WTC11 (cell line): Measurements from ENCODE around the gene ABCB4. TPM values are rescaled to one million over a fixed set of nuclear protein-coding genes. Genes with fewer than 3 reads are reported as not detected.

Source experiments
- ATAC-seq: fragments of 200-7000 bp; cut with Tn5 transposase; 2 replicates; pipeline ENCODE4 v1.10.0; 2021; ENCODE audit warnings: mild to moderate bottlenecking, moderate library complexity
- CTCF ChIA-PET: fragments of 300-600 bp; sonication (Branson Sonifier 250); formaldehyde crosslinking; loops from one replicate; lab custom pipeline; 2021; ENCODE audit warnings: antibody characterized with exemption; lab: Charles Lee
- POLR2A ChIA-PET: fragments of 350-600 bp; sonication (Branson Sonifier 250); formaldehyde crosslinking; loops from one replicate; lab custom pipeline; 2021; ENCODE audit warnings: antibody characterized with exemption; lab: Charles Lee
- DNase-seq: peaks from one replicate; pipeline ENCODE4 v3.0.0; 2021; ENCODE audit warnings: low spot score
- H3K27ac Mint-ChIP-seq: 2 replicates; pipeline ENCODE4 v1.8.0; 2021; ENCODE audit warnings: mixed read lengths
- H3K27me3 Mint-ChIP-seq: 2 replicates; pipeline ENCODE4 v1.8.0; 2021; ENCODE audit warnings: low read depth, mild to moderate bottlenecking, moderate library complexity, mixed read lengths
- H3K36me3 Mint-ChIP-seq: 2 replicates; pipeline ENCODE4 v1.8.0; 2021; ENCODE audit warnings: mixed read lengths
- H3K4me1 Mint-ChIP-seq: 2 replicates; pipeline ENCODE4 v1.8.0; 2022; ENCODE audit warnings: mixed read lengths
- H3K4me3 Mint-ChIP-seq: 2 replicates; pipeline ENCODE4 v1.8.0; 2021; ENCODE audit warnings: mild to moderate bottlenecking, moderate library complexity, mixed read lengths
- H3K9me3 Mint-ChIP-seq: 2 replicates; pipeline ENCODE4 v1.8.0; 2021; ENCODE audit warnings: mixed read lengths
- CREM ChIP-seq: sonication (generic); formaldehyde crosslinking; IDR thresholded peaks from 2 replicates; pipeline ENCODE4 v1.8.1; 2022; ENCODE audit warnings: mild to moderate bottlenecking, missing genetic modification reagents, moderate library complexity
- ELF4 ChIP-seq: sonication (generic); formaldehyde crosslinking; IDR thresholded peaks from 2 replicates; pipeline ENCODE4 v1.8.1; 2022; ENCODE audit warnings: low read depth, mild to moderate bottlenecking, moderate library complexity, missing genetic modification reagents
- FOXJ3 ChIP-seq: sonication (generic); formaldehyde crosslinking; IDR thresholded peaks from 2 replicates; pipeline ENCODE4 v1.9.0; 2021; ENCODE audit warnings: missing genetic modification reagents, mild to moderate bottlenecking, borderline replicate concordance
- GABPB1 ChIP-seq: sonication (generic); formaldehyde crosslinking; IDR thresholded peaks from 2 replicates; pipeline ENCODE4 v1.8.1; 2023; ENCODE audit warnings: mild to moderate bottlenecking, missing genetic modification reagents
- KAT7 ChIP-seq: sonication (generic); formaldehyde crosslinking; IDR thresholded peaks from 2 replicates; pipeline ENCODE4 v1.8.1; 2023; ENCODE audit warnings: missing genetic modification reagents, mild to moderate bottlenecking, borderline replicate concordance
- STAT6 ChIP-seq: sonication (generic); formaldehyde crosslinking; conservative IDR thresholded peaks from 2 replicates; pipeline ENCODE4 v1.8.1; 2023; ENCODE audit warnings: mild to moderate bottlenecking, low read depth, missing genetic modification reagents, moderate library complexity
- TEAD1 ChIP-seq: sonication (generic); formaldehyde crosslinking; IDR thresholded peaks from 2 replicates; pipeline ENCODE4 v1.8.0; 2022; ENCODE audit warnings: mild to moderate bottlenecking, missing genetic modification reagents
- TP53 ChIP-seq: sonication (generic); formaldehyde crosslinking; IDR thresholded peaks from 2 replicates; pipeline ENCODE4 v1.8.1; 2023; ENCODE audit warnings: mild to moderate bottlenecking, missing genetic modification reagents
- ZNF317 ChIP-seq: sonication (generic); formaldehyde crosslinking; IDR thresholded peaks from 2 replicates; pipeline ENCODE4 v1.8.1; 2023; ENCODE audit warnings: low read depth, mild to moderate bottlenecking, moderate library complexity, missing genetic modification reagents, borderline replicate concordance
- total RNA-seq: library from RNA; stranded (reverse); gene quantifications from 3 replicates; pipeline ENCODE4 v1.2.3, GENCODE V29; 2021
- TF ChIP-seq, protein P1 (sequence below): sonication (generic); formaldehyde crosslinking; IDR thresholded peaks from 2 replicates; pipeline ENCODE4 v1.8.1; 2023; ENCODE audit warnings: mild to moderate bottlenecking, missing genetic modification reagents
- TF ChIP-seq, protein P2 (sequence below): sonication (generic); formaldehyde crosslinking; IDR thresholded peaks from 2 replicates; pipeline ENCODE4 v1.8.1; 2022; ENCODE audit warnings: mild to moderate bottlenecking, missing genetic modification reagents, moderate library complexity, borderline replicate concordance
- TF ChIP-seq, protein P3 (sequence below): sonication (generic); formaldehyde crosslinking; IDR thresholded peaks from 2 replicates; pipeline ENCODE4 v1.8.0; 2023; ENCODE audit warnings: missing genetic modification reagents, mild to moderate bottlenecking, borderline replicate concordance
- TF ChIP-seq, protein P4 (sequence below): fragments of 250-450 bp; sonication (Bioruptor Pico); conservative IDR thresholded peaks from 2 replicates; pipeline ENCODE4 v1.9.0; 2021; ENCODE audit warnings: mild to moderate bottlenecking
- TF ChIP-seq, protein P5 (sequence below): sonication (generic); formaldehyde crosslinking; IDR thresholded peaks from 2 replicates; pipeline ENCODE4 v1.8.0; 2022; ENCODE audit warnings: mild to moderate bottlenecking, missing genetic modification reagents

ABCB4 gene
- total RNA-seq, 1 experiment from 2014 or later: 1.2 TPM

- no peak overlapping the region for H3K27ac Mint-ChIP-seq
- TF ChIP-seq ELF4: no peak
- no peaks in the 10 kb centered on the region for H3K9me3 Mint-ChIP-seq
- no peak for ATAC-seq
- CTCF ChIA-PET: no interaction called here
- no peak overlapping the region for H3K4me3 Mint-ChIP-seq
- H3K27me3 Mint-ChIP-seq: peaks cover 18% of the 10 kb centered on the region
- POLR2A ChIA-PET: no interaction called here
- no peaks in the 10 kb centered on the region for H3K36me3 Mint-ChIP-seq
- no peak for DNase-seq
- H3K4me1 Mint-ChIP-seq: no peaks in the 10 kb centered on the region
Observed at GRCh38 chr7:87480386-87480785, 4.9 kb upstream of the ABCB4 start.

- peaks cover 3% of the 10 kb centered on the region for H3K4me1 Mint-ChIP-seq
- TF ChIP-seq ZNF317 (CRISPR knock-in tag): no peak
- TF ChIP-seq GABPB1 (CRISPR knock-in tag): no peak
- no peak for TF ChIP-seq CREM
- TF ChIP-seq, protein P1, sequence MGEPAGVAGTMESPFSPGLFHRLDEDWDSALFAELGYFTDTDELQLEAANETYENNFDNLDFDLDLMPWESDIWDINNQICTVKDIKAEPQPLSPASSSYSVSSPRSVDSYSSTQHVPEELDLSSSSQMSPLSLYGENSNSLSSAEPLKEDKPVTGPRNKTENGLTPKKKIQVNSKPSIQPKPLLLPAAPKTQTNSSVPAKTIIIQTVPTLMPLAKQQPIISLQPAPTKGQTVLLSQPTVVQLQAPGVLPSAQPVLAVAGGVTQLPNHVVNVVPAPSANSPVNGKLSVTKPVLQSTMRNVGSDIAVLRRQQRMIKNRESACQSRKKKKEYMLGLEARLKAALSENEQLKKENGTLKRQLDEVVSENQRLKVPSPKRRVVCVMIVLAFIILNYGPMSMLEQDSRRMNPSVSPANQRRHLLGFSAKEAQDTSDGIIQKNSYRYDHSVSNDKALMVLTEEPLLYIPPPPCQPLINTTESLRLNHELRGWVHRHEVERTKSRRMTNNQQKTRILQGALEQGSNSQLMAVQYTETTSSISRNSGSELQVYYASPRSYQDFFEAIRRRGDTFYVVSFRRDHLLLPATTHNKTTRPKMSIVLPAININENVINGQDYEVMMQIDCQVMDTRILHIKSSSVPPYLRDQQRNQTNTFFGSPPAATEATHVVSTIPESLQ (CRISPR knock-in tag): no peak
- TF ChIP-seq, protein P2, sequence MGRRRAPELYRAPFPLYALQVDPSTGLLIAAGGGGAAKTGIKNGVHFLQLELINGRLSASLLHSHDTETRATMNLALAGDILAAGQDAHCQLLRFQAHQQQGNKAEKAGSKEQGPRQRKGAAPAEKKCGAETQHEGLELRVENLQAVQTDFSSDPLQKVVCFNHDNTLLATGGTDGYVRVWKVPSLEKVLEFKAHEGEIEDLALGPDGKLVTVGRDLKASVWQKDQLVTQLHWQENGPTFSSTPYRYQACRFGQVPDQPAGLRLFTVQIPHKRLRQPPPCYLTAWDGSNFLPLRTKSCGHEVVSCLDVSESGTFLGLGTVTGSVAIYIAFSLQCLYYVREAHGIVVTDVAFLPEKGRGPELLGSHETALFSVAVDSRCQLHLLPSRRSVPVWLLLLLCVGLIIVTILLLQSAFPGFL (CRISPR knock-in tag): no peak
- TF ChIP-seq FOXJ3 (CRISPR knock-in tag): no peak
- TF ChIP-seq, protein P3, sequence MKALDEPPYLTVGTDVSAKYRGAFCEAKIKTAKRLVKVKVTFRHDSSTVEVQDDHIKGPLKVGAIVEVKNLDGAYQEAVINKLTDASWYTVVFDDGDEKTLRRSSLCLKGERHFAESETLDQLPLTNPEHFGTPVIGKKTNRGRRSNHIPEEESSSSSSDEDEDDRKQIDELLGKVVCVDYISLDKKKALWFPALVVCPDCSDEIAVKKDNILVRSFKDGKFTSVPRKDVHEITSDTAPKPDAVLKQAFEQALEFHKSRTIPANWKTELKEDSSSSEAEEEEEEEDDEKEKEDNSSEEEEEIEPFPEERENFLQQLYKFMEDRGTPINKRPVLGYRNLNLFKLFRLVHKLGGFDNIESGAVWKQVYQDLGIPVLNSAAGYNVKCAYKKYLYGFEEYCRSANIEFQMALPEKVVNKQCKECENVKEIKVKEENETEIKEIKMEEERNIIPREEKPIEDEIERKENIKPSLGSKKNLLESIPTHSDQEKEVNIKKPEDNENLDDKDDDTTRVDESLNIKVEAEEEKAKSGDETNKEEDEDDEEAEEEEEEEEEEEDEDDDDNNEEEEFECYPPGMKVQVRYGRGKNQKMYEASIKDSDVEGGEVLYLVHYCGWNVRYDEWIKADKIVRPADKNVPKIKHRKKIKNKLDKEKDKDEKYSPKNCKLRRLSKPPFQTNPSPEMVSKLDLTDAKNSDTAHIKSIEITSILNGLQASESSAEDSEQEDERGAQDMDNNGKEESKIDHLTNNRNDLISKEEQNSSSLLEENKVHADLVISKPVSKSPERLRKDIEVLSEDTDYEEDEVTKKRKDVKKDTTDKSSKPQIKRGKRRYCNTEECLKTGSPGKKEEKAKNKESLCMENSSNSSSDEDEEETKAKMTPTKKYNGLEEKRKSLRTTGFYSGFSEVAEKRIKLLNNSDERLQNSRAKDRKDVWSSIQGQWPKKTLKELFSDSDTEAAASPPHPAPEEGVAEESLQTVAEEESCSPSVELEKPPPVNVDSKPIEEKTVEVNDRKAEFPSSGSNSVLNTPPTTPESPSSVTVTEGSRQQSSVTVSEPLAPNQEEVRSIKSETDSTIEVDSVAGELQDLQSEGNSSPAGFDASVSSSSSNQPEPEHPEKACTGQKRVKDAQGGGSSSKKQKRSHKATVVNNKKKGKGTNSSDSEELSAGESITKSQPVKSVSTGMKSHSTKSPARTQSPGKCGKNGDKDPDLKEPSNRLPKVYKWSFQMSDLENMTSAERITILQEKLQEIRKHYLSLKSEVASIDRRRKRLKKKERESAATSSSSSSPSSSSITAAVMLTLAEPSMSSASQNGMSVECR: no peak
- no peak for TF ChIP-seq TEAD1 (CRISPR knock-in tag)
- no peak for TF ChIP-seq KAT7 (CRISPR knock-in tag)
- no peak for TF ChIP-seq STAT6
- no peak for TF ChIP-seq TP53 (CRISPR knock-in tag)
- TF ChIP-seq, protein P4, sequence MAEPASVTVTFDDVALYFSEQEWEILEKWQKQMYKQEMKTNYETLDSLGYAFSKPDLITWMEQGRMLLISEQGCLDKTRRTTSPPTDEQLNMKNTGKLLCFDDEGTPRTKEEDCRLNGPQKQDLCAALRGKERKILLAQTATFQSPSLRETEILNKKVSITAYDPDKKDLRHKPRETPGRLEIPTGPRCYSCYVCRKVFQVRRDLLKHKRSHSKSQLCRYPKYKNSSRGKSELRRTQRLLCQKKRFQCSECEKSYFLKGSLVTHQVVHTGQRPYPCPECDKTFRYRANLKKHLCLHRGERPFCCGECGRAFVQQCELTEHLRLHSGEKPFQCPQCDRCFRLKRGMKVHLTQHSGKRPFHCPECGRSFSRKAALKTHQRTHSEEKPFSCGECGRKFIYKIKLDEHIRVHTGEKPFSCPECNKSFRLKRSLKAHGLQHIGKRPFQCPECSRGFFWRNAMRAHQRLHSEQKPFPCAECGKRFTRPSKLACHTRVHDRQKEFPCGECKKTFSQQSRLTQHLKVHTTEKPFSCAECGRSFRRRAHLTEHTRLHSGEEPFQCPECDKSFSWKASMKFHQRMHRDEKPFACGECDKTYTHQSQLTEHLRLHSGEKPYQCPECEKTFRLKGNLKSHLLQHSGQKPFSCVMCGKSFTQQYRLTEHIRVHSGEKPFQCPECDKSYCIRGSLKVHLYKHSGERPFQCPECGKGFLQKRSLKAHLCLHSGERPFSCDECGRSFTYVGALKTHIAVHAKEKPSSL (CRISPR knock-in tag): no peak
- TF ChIP-seq, protein P5, sequence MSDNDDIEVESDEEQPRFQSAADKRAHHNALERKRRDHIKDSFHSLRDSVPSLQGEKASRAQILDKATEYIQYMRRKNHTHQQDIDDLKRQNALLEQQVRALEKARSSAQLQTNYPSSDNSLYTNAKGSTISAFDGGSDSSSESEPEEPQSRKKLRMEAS (CRISPR knock-in tag): no peak
- H3K9me3 Mint-ChIP-seq: no peaks in the 10 kb centered on the region
- ChIA-PET CTCF (interaction anchor here (1.6 kb wide), 1 partner anchor 15 kb away, joined by 4 read pairs; no protein-coding TSS in a partner anchor), POLR2A (no interaction called here)
- H3K27ac Mint-ChIP-seq: no peak overlapping the region
- H3K4me3 Mint-ChIP-seq: no peak overlapping the region
- ATAC-seq (no peak), DNase-seq (no peak)
- H3K27me3 Mint-ChIP-seq: peaks cover 22% of the 10 kb centered on the region
- H3K36me3 Mint-ChIP-seq: no peaks in the 10 kb centered on the region
Observed at GRCh38 chr7:87479951-87480350, 4.5 kb upstream of the ABCB4 start.
